Nephron (organoid): ENCODE data around the gene RPL36.

ENCODE experiments used
- H3K27ac Mint-ChIP-seq, 3 experiments: 2 replicates each; pipeline ENCODE4 v1.8.0; 2020; ENCODE audit warnings: mixed read lengths in 3 of 3, mild to moderate bottlenecking in 2 of 3, moderate library complexity in 1 of 3
- H3K27me3 Mint-ChIP-seq: 2 replicates; pipeline ENCODE4 v1.8.0; 2021; ENCODE audit warnings: low read depth, mild to moderate bottlenecking, moderate library complexity, mixed read lengths
- H3K36me3 Mint-ChIP-seq: 2 replicates; pipeline ENCODE4 v1.8.0; 2020; ENCODE audit warnings: low read depth, mixed read lengths
- H3K4me1 Mint-ChIP-seq: 2 replicates; pipeline ENCODE4 v1.8.0; 2020; ENCODE audit warnings: mixed read lengths
- H3K4me3 Mint-ChIP-seq, 3 experiments: 2 replicates each; pipeline ENCODE4 v1.8.0; 2020; ENCODE audit warnings: mild to moderate bottlenecking in 3 of 3, mixed read lengths in 3 of 3, moderate library complexity in 2 of 3
- H3K9me3 Mint-ChIP-seq: 2 replicates; pipeline ENCODE4 v1.8.0; 2020; ENCODE audit warnings: mixed read lengths
- CTCF ChIP-seq, 3 experiments: fragments of 200-600 bp; sonication (generic); IDR thresholded peaks; one replicate each; pipeline ENCODE4 v1.5.0; 2021; ENCODE audit warnings: antibody characterized with exemption in 3 of 3; ENCODE audit not compliant: unreplicated experiment in 3 of 3

Gene RPL36

GRCh38 chr19:5711713-5712161, 21.6 kb downstream of the RPL36 start:
- Mint-ChIP-seq H3K4me3 (no peak overlapping the region), H3K36me3 (peaks cover 33% of the 10 kb centered on the region), H3K27me3 (no peaks in the 10 kb centered on the region), H3K9me3 (no peaks in the 10 kb centered on the region), H3K27ac (no peak overlapping the region), H3K4me1 (no peaks in the 10 kb centered on the region)
- TF ChIP-seq CTCF (IDR thresholded peaks at IDR 0.05; ENCODE audit: unreplicated experiment in 3 of 3), result no peak

- Mint-ChIP-seq H3K36me3 (peaks cover 31% of the 10 kb centered on the region), H3K4me3 (no peak overlapping the region), H3K4me1 (no peaks in the 10 kb centered on the region), H3K27me3 (no peaks in the 10 kb centered on the region), H3K27ac (no peak overlapping the region), H3K9me3 (no peaks in the 10 kb centered on the region)
- no peak for TF ChIP-seq CTCF (IDR thresholded peaks at IDR 0.05; ENCODE audit: unreplicated experiment in 3 of 3)
Measured at GRCh38 chr19:5713228-5713627, 23.1 kb downstream of the RPL36 start.

GRCh38 chr19:5714816-5715215, 24.7 kb downstream of the RPL36 start:
- no peak for TF ChIP-seq CTCF (IDR thresholded peaks at IDR 0.05; ENCODE audit: unreplicated experiment in 3 of 3)
- Mint-ChIP-seq H3K4me3 (no peak overlapping the region), H3K36me3 (peaks cover 31% of the 10 kb centered on the region), H3K4me1 (peaks cover 9% of the 10 kb centered on the region), H3K9me3 (no peaks in the 10 kb centered on the region), H3K27ac (no peak overlapping the region), H3K27me3 (no peaks in the 10 kb centered on the region)

GRCh38 chr19:5717215-5717935, 27.3 kb downstream of the RPL36 start:
- no peaks in the 10 kb centered on the region for H3K27me3 Mint-ChIP-seq
- H3K9me3 Mint-ChIP-seq, result no peaks in the 10 kb centered on the region
- TF ChIP-seq CTCF (IDR thresholded peaks at IDR 0.05; ENCODE audit: unreplicated experiment in 3 of 3), result no peak
- peaks cover 24% of the 10 kb centered on the region for H3K36me3 Mint-ChIP-seq
- peak overlapping the region; percentile 83 to 94 (median 94) for H3K4me3 Mint-ChIP-seq
- peaks cover 9% of the 10 kb centered on the region for H3K4me1 Mint-ChIP-seq
- no peak overlapping the region for H3K27ac Mint-ChIP-seq

- H3K4me1 Mint-ChIP-seq, result peaks cover 9% of the 10 kb centered on the region
- H3K27ac Mint-ChIP-seq, result no peak overlapping the region
- peak overlapping the region; percentile 94 for H3K4me3 Mint-ChIP-seq
- H3K9me3 Mint-ChIP-seq, result no peaks in the 10 kb centered on the region
- peaks cover 19% of the 10 kb centered on the region for H3K36me3 Mint-ChIP-seq
- no peak for TF ChIP-seq CTCF (IDR thresholded peaks at IDR 0.05; ENCODE audit: unreplicated experiment in 3 of 3)
- H3K27me3 Mint-ChIP-seq, result no peaks in the 10 kb centered on the region
Measured at GRCh38 chr19:5718037-5718578, 28.0 kb downstream of the RPL36 start.
